HG03196 (cell line): ENCODE results near the gene CACHD1.

Experiments
- ATAC-seq: cut with Tn5 transposase; IDR thresholded peaks from one replicate; pipeline ENCODE4 v1.9.1; 2021; ENCODE audit not compliant: unreplicated experiment

Gene CACHD1

DNA sequence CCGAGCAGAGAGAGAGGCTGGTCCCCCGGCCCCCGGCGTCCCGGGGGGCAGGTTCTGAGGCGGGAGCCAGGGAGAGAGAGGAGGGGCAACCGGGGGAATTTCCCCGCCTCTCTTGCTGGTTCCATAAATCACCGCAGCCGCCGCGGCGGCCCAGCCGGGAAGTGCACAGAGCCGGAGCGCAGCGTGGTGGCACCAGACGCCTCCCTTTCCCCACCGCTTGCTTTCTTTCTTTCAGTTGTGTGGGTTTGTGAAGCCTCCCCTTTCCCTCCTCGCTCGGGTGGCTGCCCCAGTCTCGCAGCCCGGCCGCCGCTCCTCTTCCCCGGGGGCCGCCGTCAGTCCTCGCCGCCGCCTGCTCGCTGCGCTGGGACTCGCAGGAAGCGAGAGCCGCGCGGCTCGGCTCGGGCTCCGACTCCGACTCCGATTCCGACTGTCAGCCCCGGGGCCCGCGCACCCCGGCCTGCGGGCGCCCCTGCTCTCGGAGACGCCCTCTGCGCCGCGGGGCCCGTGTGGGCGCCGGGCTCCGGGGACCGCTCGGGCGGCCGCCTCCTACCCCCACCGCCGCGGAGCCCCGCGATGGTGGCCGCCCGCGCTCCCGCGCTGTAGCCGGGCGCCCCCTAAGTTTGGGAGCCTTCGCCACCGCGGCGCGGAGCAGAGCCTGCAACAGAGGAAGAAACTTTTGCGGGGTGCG lies at the start of gene CACHD1:
CACHD1 (plus strand) TSS at position 153 of the 688 bp plus-strand sequence. CDS start 616 bp downstream, outside the sequence.
- peak; percentile 80 for ATAC-seq

DNA sequence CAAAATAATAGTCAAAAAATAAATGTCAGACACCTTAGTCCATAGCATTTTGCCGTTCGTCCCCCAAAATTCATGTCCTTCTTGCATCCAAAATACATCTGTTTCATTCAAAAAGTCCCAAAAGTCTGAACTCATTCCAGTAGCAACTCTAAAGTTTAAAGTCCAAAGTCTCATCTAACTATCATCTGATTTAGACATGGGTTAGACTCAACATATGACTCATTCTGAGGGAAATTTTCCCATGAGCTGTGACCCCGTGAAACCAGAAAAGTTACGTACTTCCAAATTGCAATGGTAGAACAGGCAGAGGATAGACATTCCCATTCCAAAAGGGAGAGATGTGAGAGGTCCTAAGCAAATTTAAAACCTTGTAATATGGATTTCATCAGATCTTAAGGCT lies 48.6 kb upstream of the CACHD1 start:
- ATAC-seq = no peak

DNA sequence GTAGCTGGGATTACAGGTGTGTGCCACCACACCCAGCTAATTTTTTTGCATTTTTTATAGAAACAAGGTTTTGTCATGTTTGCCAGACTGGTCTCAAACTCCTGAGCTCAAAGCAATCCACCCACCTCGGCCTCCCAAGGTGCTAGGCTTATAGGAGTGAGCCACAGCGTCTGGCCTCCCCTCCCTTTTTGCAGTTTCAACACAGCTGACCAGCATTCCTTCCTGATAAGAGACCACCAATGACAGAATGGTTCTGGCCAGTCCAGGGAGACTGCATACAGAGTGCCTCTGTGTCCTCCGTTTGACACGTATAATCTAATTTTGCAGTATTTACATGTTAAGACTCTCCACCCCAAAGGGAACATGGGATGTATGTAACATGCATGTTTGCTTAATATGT lies 46.4 kb upstream of the CACHD1 start:
- no peak for ATAC-seq

DNA sequence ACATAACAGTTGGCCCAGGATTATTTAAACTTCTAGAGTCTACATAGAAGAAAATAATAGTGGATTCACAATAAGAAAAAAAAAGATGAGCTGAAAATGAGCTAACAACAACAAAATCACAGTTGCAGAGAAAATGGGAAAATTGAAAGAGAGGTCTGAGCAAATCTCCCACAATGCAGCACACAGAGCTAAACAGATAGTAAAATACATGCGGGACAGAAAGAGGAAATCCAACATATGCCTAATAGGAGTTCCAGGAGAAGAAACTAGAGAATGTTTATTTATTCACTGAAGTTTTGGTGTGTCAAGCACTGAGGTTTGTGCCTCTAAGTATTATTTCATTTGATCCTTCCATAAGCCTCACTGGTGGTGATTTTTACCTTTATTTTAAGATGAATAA lies 45.5 kb upstream of the CACHD1 start:
- ATAC-seq = no peak

DNA sequence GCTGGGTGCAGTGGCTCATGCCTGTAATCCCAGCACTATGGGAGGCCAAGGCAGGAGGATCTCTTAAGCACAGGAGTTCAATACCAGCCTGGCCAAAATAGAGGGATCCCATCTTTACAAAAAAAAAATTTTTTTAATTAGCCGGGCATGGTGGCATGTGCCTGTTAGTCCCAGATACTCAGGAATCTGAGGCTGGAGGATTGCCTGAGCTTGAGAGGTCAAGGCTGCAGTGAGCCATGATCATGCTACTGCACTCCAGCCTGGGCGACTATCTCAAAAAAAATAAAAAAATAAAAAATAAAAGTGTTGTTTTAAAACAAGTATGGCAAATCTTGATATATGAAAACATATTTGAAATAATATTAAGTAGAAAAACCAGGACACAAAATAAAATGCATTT lies 44.4 kb upstream of the CACHD1 start:
- ATAC-seq = no peak

DNA sequence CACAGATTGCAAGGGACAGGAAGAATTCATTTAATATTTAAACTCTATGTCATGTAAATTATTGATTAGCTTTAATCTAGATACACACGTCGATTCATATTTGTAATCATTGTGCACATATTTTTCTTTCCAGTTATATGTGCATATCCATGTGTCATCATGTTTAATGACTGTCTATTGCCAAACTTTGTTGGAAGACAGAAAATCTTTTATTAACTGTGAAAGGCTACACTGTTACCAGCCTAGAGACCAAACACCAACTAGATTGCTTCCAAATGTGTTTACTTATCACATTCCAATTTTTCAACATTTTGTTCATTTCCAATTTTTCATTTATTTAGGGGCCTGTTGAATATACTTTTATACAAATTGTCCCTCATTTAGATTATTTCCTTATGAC lies 43.2 kb upstream of the CACHD1 start:
- no peak for ATAC-seq

DNA sequence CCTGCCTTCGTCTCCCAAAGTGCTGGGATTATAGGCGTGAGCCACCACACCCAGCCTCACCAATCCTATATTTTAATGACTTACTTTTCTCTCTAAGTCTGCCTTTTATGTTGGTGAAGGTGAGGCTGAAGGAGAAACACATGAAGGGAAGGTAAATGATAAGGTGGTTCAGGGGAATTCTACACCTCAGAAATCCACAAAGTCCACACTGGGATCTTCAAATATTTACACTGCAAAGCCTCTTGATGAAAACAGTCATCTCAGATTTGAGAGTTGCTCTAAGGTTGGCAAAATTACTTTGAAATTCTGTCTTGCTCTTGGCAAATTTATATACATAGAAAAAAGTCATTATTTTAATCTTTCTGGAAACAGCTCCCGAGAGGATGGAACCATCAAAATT lies 42.0 kb upstream of the CACHD1 start:
- no peak for ATAC-seq

DNA sequence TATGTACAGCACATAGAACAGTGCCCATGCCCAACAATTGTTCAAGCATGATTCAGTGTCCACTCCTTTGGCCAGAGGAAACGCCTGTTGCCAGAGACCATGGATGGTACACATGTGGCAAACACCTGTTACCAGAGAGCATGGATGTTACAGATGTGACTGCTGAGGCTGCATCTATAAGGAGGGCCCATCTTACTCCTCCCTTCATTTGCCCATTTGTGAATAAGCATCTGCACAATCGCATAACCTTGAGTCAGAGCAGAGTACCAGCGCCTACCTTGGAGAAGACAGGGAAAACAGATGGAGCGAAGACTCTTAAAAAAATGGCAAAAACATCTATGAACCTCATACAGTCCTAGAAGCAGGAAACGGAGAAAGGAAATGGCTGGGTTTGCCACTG lies 36.6 kb upstream of the CACHD1 start:
- no peak for ATAC-seq

DNA sequence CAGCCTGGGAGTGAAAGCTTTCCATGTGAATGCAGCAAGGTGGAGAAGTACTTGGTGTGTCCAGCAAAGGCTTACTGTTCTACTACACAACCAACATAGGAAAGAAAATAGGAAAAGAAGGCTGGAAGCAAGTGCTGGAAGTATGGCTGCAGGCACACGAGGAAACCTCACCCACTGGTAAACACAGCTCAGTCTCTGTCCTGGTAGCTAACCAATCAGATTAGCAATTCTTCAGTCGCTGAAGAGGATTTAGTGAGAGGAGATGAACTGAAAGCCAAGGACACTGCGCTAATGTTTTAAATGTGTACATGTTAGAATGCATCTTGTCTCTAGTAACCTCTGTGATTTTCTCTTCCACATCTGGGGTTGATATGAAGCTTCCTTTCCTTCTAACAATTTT lies 36.2 kb upstream of the CACHD1 start:
- ATAC-seq = no peak

DNA sequence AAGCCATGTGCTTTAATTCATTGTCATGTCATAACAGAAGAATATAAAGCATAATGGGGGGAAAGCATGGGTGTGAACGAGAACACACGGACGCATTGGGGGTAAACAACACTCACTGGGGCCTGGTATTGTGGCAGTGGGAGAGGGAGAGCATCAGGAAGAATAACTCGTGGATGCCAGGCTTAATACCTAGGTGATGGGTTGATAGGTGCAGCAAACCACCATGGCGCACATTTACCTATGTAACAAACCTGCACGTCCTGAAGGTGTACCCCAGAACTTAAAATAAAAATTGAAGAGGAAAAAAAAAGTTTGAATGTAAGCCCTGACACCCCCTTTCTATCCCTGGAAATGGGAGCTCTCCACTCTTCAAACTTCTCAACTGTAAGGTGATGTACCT lies 34.9 kb upstream of the CACHD1 start:
- no peak for ATAC-seq

DNA sequence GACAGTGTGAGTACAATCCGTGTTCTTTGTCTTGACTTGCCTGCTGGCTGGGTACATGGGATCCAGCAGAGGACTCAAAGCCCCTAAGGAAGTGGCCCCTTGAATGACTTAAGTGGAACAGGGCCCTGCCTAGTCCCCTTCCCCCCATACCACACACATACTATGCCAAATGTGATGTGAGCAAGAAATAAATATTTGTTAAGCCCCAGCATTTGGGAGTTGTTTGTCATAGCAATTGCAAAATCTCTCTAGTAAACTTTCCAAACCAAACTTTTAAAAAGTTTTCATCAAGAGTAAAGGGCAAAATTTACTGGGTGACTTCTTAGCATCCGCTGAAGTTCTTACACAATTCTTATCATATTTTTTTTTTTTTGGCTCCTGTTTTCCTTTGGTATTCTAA lies 32.5 kb upstream of the CACHD1 start:
- no peak for ATAC-seq

DNA sequence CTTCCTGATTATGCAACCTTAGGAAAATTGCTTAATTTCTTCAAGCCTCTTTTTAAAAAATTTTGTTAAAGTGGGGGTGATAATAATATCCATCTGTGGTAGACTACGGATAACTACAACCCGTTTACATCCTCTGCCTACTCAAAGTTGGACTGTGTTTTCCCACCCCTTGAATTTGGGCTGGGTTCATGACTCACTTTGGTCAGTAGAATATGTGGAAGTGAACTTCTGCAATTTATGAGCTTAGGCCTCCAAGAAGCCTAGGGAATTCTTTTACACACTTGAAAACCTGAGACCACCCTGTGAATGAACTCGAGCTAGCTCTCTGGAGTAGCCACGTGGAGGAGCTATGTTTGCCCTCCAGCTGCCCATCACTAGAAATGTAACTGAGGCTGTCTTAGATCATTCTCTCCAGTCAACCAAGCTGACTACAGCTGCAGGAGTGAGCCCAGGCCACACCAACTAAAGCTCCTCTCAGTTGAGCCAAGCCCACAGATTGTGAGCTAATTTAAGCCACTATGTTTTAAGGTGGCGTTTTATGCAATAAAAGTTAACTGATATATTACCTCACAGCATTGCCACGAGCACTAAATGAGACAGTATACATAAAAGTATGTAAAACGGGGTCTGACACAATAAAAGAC lies 29.6 kb upstream of the CACHD1 start:
- ATAC-seq = no peak

DNA sequence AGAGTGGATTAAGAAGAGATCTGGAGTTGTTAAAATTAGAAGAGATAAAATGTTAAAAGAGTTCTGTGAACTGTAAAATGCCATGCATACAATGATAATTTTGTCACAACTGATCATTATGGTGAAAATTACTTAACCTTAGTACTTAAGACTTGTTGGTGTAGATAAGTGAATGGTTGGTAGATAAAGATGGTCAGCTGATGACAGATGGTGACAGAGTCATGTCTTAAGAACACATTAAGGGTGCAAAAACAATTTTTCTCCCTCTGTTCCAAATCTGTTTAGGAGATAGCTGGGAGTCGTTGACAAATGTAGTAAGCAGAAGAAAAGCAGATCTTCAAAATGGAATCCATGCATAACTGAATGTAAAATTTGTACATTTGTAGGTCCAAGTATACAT lies 18.5 kb upstream of the CACHD1 start:
- ATAC-seq = no peak

DNA sequence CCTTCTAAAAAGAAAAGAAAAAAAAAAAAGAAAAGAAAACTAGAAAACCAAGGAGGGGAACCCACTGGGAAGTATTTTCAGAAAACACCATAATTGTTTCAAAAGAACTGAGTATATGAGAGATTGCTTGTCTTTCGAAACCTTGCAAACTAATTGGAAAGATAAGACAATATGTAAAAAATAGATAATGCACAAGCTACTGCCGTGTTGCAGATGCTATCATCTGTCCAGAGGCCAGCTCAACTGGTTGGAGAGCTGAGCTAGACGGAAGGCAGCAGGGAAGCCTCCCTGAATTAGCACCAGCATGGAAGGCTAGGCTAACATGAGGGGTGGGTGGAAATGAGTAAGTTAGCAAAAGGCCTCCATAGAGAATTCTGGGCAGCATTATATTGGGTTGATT lies 16.2 kb upstream of the CACHD1 start:
- ATAC-seq = no peak

DNA sequence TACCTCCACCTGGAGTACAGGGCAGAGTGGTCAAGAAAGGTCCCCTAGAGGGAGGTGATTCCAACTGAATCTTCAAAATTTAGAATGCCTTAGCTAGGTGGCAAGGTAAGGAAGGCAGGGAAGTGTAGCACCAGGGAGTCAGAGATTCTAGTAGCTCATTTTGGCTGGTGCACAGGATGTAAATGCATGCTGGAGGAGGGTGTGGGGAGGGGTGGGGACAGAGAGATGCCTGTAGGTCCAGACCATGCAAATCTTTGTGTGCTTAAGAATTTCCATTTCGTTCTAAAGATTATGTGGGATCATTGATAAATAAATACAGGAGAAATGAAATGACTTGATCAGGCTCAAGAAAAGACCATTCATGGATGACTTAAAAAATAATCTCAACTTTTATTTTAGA lies 11.0 kb upstream of the CACHD1 start:
- no peak for ATAC-seq

DNA sequence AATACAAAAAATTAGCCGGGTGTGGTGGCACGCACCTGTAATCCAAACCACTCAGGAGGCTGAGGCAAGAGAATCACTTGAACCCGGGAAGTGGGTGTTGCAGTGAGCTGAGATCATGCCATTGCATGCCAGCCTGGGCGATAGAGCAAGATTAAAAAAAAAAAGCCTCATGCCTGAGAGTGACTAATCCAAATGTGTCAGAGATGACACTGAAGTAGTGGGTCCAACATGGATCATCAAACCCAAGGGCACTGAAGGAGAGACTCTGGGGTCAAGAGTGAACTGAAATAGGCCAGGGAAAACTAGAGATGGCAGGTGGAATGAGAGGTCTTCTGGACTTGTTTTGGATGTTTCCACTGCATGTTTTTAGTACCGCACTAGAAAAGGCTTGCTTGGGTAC lies 10.2 kb upstream of the CACHD1 start:
- no peak for ATAC-seq

DNA sequence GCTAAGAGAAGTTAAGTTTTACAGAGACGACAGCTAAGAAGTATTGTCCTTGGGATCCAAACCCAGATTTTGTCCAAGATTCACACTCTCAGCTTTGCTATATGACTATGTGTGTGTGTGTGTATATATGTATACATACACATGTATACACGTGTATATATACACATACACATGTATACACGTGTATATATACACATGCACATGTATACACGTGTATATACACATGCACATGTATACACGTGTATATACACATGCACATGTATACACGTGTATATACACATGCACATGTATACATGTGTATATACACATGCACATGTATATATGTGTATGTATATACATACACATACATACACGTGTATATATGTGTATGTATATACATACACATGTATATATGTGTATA lies 3.9 kb upstream of the CACHD1 start:
- no peak for ATAC-seq

DNA sequence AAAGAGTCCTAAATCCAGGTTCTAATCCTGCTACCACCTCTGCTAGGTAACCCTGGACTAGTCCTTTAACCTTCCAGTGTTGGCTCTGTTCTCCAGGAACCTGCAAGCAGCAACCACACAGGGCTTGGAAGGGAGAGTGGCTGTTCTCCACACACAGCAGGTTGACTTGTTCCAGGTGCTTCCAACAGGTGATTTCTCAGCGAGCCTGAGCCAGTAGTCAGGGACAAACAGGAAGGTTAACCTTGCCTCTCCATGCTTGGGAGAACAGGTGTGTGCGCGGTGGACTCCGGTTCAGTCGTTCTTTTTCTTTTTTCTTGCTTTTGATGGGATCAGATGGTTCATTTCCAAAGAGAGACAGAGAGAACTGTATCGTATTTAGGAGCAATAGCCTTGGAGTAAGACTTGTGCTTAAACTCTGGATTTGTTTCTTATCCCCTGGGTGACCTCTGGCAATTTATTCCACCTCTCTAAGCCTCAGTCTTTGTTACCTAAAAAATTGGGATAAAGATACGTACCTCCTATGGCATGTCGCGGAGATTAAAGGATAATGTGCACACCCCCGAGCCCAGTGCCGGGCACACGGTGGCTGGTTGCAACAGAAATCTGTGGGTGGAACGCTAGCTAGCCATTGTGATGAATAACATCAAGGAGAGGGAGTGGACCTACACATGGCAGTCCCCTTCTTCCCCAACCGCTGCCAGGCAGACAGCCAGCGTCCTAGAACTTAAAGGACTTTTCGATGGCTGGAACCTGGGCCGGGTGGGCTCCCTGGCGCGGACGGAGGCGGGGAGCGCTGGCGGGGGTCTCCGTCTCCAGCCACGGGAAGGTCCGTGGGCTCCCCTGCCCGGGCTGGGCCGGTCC lies 583 bp upstream of the CACHD1 start:
- ATAC-seq = no peak

DNA sequence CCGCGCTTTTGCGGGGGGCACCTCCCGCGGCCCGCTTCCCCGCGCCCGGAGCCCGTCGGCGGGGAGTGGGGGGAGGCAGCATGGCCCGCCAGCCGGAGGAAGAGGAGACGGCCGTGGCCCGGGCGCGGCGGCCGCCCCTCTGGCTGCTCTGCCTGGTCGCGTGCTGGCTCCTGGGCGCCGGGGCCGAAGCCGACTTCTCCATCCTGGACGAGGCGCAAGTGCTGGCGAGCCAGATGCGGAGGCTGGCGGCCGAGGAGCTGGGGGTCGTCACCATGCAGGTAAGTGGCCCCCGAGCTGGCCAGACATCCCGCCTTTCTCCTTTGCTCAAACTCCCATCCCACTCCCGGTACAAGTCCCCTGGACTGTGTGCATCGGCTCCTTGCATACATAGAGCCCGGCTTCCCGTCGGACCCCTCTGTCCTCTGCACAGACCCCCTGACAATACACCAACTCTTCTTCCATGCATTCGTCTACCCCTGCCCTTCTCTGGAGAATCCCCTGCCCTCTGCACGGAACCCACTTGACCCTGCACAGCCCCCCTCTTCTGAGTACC lies 812 bp downstream of the CACHD1 start:
- peak; percentile 15 for ATAC-seq

DNA sequence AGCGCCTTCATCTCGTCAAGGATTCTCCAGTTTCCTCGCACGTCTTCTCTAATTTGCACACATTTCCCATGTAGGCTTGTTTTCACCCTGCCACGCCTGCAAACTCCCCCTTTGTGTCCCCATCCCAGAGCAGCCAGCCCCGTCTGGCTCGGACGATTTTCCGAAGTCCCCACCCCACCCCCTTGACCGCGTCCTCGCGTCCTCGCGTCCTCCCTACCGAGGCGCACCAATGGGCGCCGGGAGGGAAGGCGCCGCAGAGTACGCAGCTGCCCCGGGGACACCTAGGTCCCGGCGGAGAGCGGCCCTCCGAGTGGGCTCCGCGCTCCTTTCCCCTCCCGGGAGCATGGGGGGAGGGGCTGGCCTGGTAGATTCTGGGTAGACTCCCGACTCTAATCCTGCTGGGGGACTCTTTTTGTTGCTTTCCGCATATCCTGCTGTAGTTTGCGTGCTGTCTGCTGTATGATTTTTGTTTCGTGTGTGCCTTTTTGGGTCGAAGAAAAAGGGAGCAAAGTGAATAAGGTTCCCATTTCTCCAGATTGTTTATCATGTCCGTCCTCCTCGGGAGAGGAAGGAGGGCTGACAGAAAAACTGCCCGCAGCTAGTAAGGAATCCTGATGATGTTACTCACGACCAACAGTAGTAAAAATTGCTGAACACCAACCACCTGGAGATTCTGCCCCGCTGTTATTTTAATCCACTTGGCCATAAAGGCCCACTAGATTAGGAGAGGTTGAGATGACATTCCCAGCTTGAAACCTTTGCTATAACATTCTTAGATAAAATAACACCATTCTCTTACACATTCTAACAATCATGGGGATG lies 1.5 kb downstream of the CACHD1 start:
- ATAC-seq = no peak

DNA sequence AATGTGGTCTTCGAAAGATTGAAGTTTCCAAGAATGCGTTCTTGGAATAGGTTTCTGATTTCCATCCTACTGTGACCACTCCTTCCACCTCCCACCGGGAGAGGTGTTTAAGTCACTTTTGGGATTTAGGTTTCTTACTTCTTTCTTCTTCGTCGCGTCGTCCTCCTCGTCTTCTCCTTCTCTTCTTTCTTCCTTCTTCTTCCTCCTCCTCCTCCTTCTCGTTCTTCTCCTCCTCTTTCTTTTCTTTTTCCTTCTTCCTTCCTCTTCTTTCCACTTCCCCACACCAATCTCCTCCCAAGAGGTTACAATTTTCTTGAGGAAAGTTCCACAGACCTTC lies 2.1 kb downstream of the CACHD1 start:
- no peak for ATAC-seq
